ENCODE data around the gene DGKB.

Gene DGKB

GRCh38 chr7:14751461-14751860, 151.1 kb downstream of the DGKB start:
- DNase-seq: no peak

- no peak for DNase-seq
These were observed 154.1 kb downstream of the DGKB start for GRCh38 chr7:14748461-14748860.

GRCh38 chr7:14747701-14748100, 154.8 kb downstream of the DGKB start:
- no peak for DNase-seq

GRCh38 chr7:14745076-14745475, 157.5 kb downstream of the DGKB start:
- DNase-seq: no peak

GRCh38 chr7:14740606-14741005, 161.9 kb downstream of the DGKB start:
- DNase-seq: no peak

- no peak for DNase-seq
These were observed 162.7 kb downstream of the DGKB start for GRCh38 chr7:14739841-14740185.

- no peak for DNase-seq
These were observed 163.2 kb downstream of the DGKB start for GRCh38 chr7:14739168-14739840.

- no peak for DNase-seq
These were observed 164.5 kb downstream of the DGKB start for GRCh38 chr7:14738086-14738485.

- no peak for DNase-seq
These were observed 167.7 kb downstream of the DGKB start for GRCh38 chr7:14734839-14735321.

- no peak for DNase-seq
These were observed 181.8 kb downstream of the DGKB start for GRCh38 chr7:14720785-14721184.

- DNase-seq: no peak
These were observed 184.7 kb downstream of the DGKB start for GRCh38 chr7:14717816-14718215.

- no peak for DNase-seq
These were observed 185.4 kb downstream of the DGKB start for GRCh38 chr7:14717169-14717568.

- no peak for DNase-seq
These were observed 188.3 kb downstream of the DGKB start for GRCh38 chr7:14714161-14714728.

- no peak for DNase-seq
These were observed 204.3 kb downstream of the DGKB start for GRCh38 chr7:14698239-14698638.

GRCh38 chr7:14697684-14698083, 204.9 kb downstream of the DGKB start:
- DNase-seq: no peak

- DNase-seq: peak; percentile 36
These were observed 210.9 kb downstream of the DGKB start for GRCh38 chr7:14691597-14692203.

- no peak for DNase-seq
These were observed 211.5 kb downstream of the DGKB start for GRCh38 chr7:14691034-14691433.

GRCh38 chr7:14690486-14690885, 212.1 kb downstream of the DGKB start:
- DNase-seq: no peak

- no peak for DNase-seq
These were observed 212.5 kb downstream of the DGKB start for GRCh38 chr7:14690075-14690474.

GRCh38 chr7:14688208-14688607, 214.3 kb downstream of the DGKB start:
- DNase-seq: no peak

- DNase-seq: no peak
These were observed 214.8 kb downstream of the DGKB start for GRCh38 chr7:14687777-14688176.

- no peak for DNase-seq
These were observed 215.3 kb downstream of the DGKB start for GRCh38 chr7:14687241-14687640.

- DNase-seq: no peak
These were observed 217.4 kb downstream of the DGKB start for GRCh38 chr7:14685167-14685566.

- DNase-seq: no peak
These were observed 219.6 kb downstream of the DGKB start for GRCh38 chr7:14682910-14683465.
